ENCODE data around the gene OPN1LW. TPM values are rescaled to one million over a fixed set of nuclear protein-coding genes. Genes with fewer than 3 reads are reported as not detected.

OPN1LW gene
- total and polyA plus RNA-seq, 2 donors (not counting 3 experiments of a cell fraction or from before 2014, with no cell fraction given): not detected

DNA sequence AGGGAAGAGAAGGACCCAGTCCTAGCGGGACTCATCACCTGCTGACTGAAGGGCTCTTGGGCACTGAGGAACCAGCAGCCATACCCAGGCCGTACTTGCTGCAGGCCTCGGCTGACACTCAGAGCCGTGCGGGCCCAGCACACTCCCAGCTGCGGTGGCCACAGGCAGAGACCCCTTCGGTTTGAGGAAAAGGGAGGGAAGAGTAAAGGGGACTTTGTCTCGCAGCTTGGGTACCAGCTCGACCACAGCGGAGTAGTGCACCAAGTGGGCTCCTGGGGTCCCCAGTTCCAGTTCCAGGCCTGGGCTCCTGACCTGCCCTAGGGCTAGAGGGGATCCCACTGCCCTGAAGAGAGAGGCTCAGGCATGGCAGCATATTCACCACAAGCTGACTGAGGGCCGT, 17.9 kb upstream of the OPN1LW start:
- no peaks in the 10 kb centered on the region for H3K9me3 ChIP-seq (replicated peaks; ENCODE audit: control insufficient read depth, insufficient read depth, low read length)
- H3K4me2 ChIP-seq (ENCODE audit: insufficient read depth, low read length): no peak overlapping the region
- DNase-seq (ENCODE audit: low read depth, low spot score) (no peak), FAIRE-seq (no peak)
- no peak overlapping the region for H3K27ac ChIP-seq (ENCODE audit: insufficient read depth, low read depth, low read length)
- CTCF ChIA-PET: no interaction called here
- no peaks in the 10 kb centered on the region for H3K4me1 ChIP-seq (ENCODE audit: control insufficient read depth, extremely low read depth, insufficient read depth, low read length)
- intact Hi-C loops (cut with micrococcal nuclease): no loop called here
- H3K36me3 ChIP-seq (ENCODE audit: control insufficient read depth in 2 of 2, extremely low read depth in 1 of 2, insufficient read depth in 2 of 2, low read length in 2 of 2): no peaks in the 10 kb centered on the region
- BruUV-seq (replicated peaks): no TSS peak
- no peak overlapping the region for H3K9ac ChIP-seq (replicated peaks; ENCODE audit: extremely low read depth, insufficient read depth, low read length)
- H2AFZ ChIP-seq (ENCODE audit: low read depth, low read length): no peak overlapping the region
- no peaks in the 10 kb centered on the region for H3K9me1 ChIP-seq (replicated peaks; ENCODE audit: control insufficient read depth, extremely low read depth, insufficient read depth, low read length)
- POLR2A ChIA-PET: no interaction called here
- H4K20me1 ChIP-seq (replicated peaks; ENCODE audit: control insufficient read depth, extremely low read depth, insufficient read depth, low read length): no peaks in the 10 kb centered on the region
- no peaks in the 10 kb centered on the region for H3K79me2 ChIP-seq (ENCODE audit: control insufficient read depth, insufficient read depth, low read length)
- H3K4me3 ChIP-seq (replicated peaks in 1 of 3; ENCODE audit: insufficient read depth in 1 of 3, low read depth in 1 of 3, low read length in 3 of 3): no peak overlapping the region
- no peak for TF ChIP-seq FOS (IDR thresholded peaks at IDR 0.05; ENCODE audit: borderline replicate concordance, insufficient read depth, low read length)
- no peak for TF ChIP-seq JUN (IDR thresholded peaks at IDR 0.05; ENCODE audit: borderline replicate concordance, insufficient read depth, insufficient read length, low read depth)
- TF ChIP-seq, protein P1, sequence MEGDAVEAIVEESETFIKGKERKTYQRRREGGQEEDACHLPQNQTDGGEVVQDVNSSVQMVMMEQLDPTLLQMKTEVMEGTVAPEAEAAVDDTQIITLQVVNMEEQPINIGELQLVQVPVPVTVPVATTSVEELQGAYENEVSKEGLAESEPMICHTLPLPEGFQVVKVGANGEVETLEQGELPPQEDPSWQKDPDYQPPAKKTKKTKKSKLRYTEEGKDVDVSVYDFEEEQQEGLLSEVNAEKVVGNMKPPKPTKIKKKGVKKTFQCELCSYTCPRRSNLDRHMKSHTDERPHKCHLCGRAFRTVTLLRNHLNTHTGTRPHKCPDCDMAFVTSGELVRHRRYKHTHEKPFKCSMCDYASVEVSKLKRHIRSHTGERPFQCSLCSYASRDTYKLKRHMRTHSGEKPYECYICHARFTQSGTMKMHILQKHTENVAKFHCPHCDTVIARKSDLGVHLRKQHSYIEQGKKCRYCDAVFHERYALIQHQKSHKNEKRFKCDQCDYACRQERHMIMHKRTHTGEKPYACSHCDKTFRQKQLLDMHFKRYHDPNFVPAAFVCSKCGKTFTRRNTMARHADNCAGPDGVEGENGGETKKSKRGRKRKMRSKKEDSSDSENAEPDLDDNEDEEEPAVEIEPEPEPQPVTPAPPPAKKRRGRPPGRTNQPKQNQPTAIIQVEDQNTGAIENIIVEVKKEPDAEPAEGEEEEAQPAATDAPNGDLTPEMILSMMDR (IDR thresholded peaks at IDR 0.05; ENCODE audit: extremely low read depth in 1 of 2, insufficient read depth in 1 of 2, low read depth in 1 of 2, low read length in 2 of 2): no peak
- TF ChIP-seq POLR2A (IDR thresholded peaks at IDR 0.05; ENCODE audit: low read depth, low read length): no peak
- TF ChIP-seq GATA2 (IDR thresholded peaks at IDR 0.05; ENCODE audit: insufficient read depth, insufficient read length, low read depth, low read length): no peak
- no peak for TF ChIP-seq POLR2AphosphoS5 (IDR thresholded peaks at IDR 0.05; ENCODE audit: insufficient read depth, low read depth, low read length)
- H3K27me3 ChIP-seq (ENCODE audit: control insufficient read depth in 2 of 2, insufficient read depth in 2 of 2, low read length in 2 of 2): no peaks in the 10 kb centered on the region
- dilution Hi-C loops (cut with MboI; ENCODE audit: extremely low pct_ligation_motif_present, low sequenced_read_pairs): no loop called here

DNA sequence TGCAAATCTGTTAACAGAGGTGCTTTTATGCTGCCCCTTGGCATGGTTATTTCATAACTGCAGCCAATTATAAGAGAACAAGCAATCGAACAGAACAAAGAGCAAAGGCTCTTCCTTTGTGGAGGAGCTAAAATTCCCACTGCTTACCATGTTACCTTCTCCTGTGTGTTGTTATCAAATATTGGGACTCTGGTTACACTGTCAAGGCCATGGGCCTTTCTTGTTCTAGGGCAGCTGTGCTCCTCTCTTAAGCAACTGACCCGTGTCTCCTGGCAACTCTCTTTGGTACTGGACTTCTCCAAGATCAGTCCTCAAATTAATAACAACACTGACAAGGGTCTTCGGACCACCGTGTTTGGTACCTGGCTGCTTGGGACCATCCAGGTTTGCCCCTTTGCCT, 12.1 kb upstream of the OPN1LW start:
- no peak overlapping the region for H2AFZ ChIP-seq (ENCODE audit: low read depth, low read length)
- H3K79me2 ChIP-seq (ENCODE audit: control insufficient read depth, insufficient read depth, low read length): no peaks in the 10 kb centered on the region
- H3K4me2 ChIP-seq (ENCODE audit: insufficient read depth, low read length): no peak overlapping the region
- H3K9me3 ChIP-seq (replicated peaks; ENCODE audit: control insufficient read depth, insufficient read depth, low read length): no peaks in the 10 kb centered on the region
- peaks cover 13% of the 10 kb centered on the region for H3K4me1 ChIP-seq (ENCODE audit: control insufficient read depth, extremely low read depth, insufficient read depth, low read length)
- H3K9me1 ChIP-seq (replicated peaks; ENCODE audit: control insufficient read depth, extremely low read depth, insufficient read depth, low read length): no peaks in the 10 kb centered on the region
- FAIRE-seq: peak; percentile 26
- intact Hi-C loops (cut with micrococcal nuclease) (no loop called here), dilution Hi-C loops (cut with MboI; ENCODE audit: extremely low pct_ligation_motif_present, low sequenced_read_pairs) (no loop called here)
- TF ChIP-seq EZH2 (IDR thresholded peaks at IDR 0.05; ENCODE audit: borderline replicate concordance, low read depth, low read length, severe bottlenecking) (no peak), POLR2AphosphoS5 (IDR thresholded peaks at IDR 0.05; ENCODE audit: insufficient read depth, low read depth, low read length) (no peak), MYC (IDR thresholded peaks at IDR 0.05; ENCODE audit: low read depth, low read length) (no peak), POLR2A (IDR thresholded peaks at IDR 0.05; ENCODE audit: low read depth, low read length) (no peak), JUN (IDR thresholded peaks at IDR 0.05; ENCODE audit: borderline replicate concordance, insufficient read depth, insufficient read length, low read depth) (no peak), FOS (IDR thresholded peaks at IDR 0.05; ENCODE audit: borderline replicate concordance, insufficient read depth, low read length) (no peak), GATA2 (IDR thresholded peaks at IDR 0.05; ENCODE audit: insufficient read depth, insufficient read length, low read depth, low read length) (no peak)
- TF ChIP-seq, protein P2, sequence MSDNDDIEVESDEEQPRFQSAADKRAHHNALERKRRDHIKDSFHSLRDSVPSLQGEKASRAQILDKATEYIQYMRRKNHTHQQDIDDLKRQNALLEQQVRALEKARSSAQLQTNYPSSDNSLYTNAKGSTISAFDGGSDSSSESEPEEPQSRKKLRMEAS (IDR thresholded peaks at IDR 0.05; ENCODE audit: insufficient read depth, insufficient read length): no peak
- TF ChIP-seq, protein P1 (IDR thresholded peaks at IDR 0.05; ENCODE audit: extremely low read depth in 1 of 2, insufficient read depth in 1 of 2, low read depth in 1 of 2, low read length in 2 of 2): no peak
- no peaks in the 10 kb centered on the region for H3K27me3 ChIP-seq (ENCODE audit: control insufficient read depth in 2 of 2, insufficient read depth in 2 of 2, low read length in 2 of 2)
- no peak for DNase-seq (ENCODE audit: low read depth, low spot score)
- ChIA-PET CTCF (no interaction called here), POLR2A (no interaction called here)
- H3K36me3 ChIP-seq (ENCODE audit: control insufficient read depth in 2 of 2, extremely low read depth in 1 of 2, insufficient read depth in 2 of 2, low read length in 2 of 2): no peaks in the 10 kb centered on the region
- H4K20me1 ChIP-seq (replicated peaks; ENCODE audit: control insufficient read depth, extremely low read depth, insufficient read depth, low read length): no peaks in the 10 kb centered on the region
- no peak overlapping the region for H3K4me3 ChIP-seq (replicated peaks in 1 of 3; ENCODE audit: insufficient read depth in 1 of 3, low read depth in 1 of 3, low read length in 3 of 3)
- H3K9ac ChIP-seq (replicated peaks; ENCODE audit: extremely low read depth, insufficient read depth, low read length): no peak overlapping the region
- H3K27ac ChIP-seq (ENCODE audit: insufficient read depth, low read depth, low read length): no peak overlapping the region
- no TSS peak for BruUV-seq (replicated peaks)

All from endothelial cell of umbilical vein (primary cell).